CD1c-positive myeloid dendritic cell (primary cell): Measurements from ENCODE around the gene ADAMTS3.

Experiments
- DNase-seq: peaks from one replicate; pipeline ENCODE4 v3.0.0-alpha.2; 2016; ENCODE audit errors: extremely low spot score

The ADAMTS3 gene

DNA sequence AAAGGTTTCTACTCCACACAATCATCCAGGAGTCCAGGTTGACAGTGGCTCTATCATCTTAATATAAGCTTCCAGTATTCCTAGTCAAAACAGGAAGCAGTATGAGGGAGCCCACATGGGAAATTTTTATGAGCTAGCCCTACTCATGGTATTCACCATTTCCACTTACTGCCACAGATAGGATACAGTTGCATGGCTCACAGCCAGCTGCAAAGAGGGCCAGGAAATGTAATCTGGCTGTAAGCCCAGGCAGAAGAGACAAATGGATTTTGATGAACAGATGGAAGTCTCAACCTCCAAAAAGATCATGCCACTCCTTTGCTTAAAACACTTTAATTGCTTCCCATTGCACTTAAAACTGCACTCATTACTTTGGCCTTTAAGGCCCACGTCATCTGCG, 150.6 kb downstream of the ADAMTS3 start:
- DNase-seq, result no peak

DNA sequence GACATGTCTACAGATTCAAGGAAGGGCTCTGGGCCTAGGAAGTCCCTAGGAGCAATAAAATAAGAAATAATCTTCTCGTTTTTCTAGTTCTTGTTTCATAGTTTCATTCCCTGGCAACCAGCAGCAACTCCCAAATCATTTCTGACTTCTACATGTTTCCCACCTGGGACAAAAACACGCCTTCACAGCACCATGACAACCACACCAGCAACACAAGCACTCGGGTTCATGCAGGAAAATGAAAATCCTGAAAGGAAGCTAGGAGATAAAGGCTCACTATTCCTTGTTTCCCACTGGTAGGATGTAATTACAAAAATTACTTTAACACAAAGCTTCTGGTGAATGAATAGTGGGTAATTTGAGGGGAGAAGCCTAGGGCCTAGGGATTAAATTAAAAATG, 158.9 kb downstream of the ADAMTS3 start:
- DNase-seq, result no peak

DNA sequence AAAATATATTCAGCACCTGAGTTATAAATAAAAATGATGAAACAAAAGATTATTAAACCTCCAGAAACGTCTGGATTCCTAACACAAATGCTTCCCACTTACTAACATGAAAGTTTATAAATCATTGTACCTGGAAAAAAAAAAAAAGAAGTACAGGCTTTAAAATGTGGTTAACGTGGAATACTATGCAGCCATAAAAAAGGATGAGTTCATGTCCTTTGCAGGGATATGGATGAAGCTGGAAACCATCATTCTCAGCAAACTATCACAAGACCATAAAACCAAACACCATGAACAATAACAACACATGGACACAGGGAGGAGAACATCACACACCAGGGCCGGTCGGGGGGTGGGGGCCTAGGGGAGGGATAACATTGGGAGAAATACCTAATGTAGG, 160.5 kb downstream of the ADAMTS3 start:
- DNase-seq, result no peak

- DNase-seq, result no peak
Measured at GRCh38 chr4:72405417-72405816, 163.6 kb downstream of the ADAMTS3 start.

- no peak for DNase-seq
Measured at GRCh38 chr4:72397314-72397713, 171.7 kb downstream of the ADAMTS3 start.

DNA sequence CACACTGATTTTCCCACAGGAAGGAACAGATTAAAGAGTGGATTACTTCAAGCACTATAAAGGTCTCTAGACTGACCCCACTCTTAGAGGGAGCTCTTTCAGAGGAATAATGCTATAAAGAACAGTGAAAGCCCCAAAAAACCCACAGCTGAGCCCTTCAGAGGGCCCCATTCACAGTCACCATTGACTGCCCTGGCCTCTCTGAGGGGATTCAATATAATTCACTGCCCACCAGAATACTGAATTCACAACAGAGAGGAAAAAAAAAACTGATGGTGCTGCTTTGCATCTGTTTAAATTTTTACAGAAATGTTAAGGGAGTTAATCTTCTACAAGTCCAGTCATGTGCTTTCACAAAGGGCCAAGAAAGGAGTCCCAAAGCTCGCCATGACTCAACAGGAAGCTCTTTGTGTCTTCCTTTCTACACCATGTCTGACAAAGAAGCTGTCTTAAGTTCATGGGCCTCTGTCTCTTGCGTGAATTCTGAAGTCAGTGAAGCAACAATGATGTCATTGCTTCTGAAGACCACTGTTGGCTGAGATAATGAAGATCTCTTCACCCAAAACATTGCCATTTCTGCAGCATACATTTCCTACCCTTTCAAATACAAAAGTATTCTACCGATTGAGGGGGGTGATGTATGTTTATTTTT, 174.9 kb downstream of the ADAMTS3 start:
- no peak for DNase-seq

DNA sequence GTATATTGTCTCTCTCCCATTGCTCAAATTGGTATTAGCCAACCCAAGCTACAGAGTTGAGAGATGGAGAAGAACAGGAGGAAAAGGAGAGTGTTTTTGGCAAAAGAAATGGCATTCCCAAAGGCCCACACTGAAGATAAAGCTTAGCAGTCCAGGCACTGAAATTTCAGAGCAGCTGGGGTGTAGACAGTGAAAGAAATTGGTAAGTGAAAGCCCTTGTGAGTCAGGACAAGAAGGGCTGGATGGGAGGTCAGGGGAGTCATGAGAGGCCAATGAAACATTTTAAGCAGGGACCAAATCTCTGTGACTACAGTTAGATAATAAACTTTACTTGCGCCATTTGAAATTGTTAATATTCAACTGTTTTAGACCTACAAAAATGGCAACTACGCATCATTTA, 177.7 kb downstream of the ADAMTS3 start:
- no peak for DNase-seq

DNA sequence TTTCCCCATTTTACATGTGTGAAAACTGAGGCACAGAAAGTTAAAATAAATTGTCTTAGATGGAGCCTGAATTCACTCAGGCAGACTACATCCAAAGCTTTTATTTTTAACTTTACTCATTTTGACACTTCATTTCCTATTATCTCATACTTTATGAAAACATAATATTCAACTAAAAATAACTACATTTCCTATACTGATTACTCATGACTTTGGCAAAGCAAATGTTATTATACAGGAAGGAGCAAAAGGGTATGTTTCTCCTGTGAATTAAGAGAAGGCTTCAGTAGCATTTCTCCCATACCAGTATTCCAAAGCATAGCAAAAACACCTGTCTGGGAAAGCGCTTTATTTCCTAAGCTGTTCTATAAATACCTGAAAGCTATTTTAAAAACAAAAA, 178.6 kb downstream of the ADAMTS3 start:
- no peak for DNase-seq

GRCh38 chr4:72388521-72388920, 180.5 kb downstream of the ADAMTS3 start:
- DNase-seq, result no peak

DNA sequence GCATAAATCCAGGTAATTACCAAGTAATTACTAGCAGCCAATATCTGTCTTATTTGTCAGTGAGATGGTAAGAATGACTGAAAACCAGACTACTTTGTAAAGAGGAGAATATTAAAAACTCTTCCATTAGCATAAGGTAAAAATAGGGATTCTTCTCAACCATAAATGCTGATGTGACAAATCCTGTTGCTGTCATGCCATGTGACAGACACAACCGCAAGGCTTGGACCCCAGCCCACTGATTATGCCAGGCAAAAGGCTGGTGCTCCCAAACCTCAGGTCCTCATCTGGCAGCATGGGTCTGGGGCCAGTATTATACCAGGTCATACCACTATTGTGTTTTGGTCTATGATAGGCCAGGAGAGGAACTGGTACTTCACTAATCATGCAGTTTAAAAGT, 181.1 kb downstream of the ADAMTS3 start:
- no peak for DNase-seq

DNA sequence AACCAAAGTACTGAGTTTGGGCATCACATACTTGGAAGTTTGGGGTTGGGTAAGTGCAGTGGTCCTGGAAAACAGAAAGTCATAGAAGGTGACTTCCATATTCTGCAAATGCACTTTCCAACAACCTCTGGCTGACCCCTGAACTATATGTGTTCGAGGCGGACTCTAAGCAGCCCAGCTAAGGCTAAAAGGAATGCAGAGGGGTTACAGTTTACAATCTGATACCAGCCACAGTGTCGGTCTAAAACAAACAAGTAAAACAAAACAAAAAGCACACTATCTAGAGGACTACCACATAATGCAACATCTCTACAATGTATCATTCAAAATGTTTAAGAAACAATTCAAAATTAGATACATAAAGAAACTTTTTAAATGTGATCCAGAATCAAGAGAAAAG, 185.6 kb downstream of the ADAMTS3 start:
- no peak for DNase-seq

DNA sequence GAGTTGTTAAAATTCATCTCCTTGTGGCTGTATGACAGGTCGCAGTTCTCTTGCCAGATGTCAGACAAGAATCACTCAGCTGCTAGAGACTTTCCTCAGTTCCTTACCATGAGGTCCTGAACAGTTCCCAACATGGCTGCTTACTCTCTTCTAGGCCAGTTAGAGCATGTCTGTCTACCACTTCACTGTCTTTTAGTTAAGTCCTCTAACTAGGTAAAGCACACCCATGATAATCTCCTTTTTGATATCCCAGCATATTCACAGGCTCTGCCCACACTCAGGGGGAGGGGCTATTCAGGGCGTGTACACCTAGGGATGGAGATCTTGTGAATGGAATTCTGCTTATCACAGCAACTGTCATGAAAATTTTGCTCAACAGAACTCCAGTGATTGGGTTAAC, 190.1 kb downstream of the ADAMTS3 start:
- DNase-seq, result no peak

GRCh38 chr4:72377491-72378194, 191.4 kb downstream of the ADAMTS3 start:
- DNase-seq, result no peak

DNA sequence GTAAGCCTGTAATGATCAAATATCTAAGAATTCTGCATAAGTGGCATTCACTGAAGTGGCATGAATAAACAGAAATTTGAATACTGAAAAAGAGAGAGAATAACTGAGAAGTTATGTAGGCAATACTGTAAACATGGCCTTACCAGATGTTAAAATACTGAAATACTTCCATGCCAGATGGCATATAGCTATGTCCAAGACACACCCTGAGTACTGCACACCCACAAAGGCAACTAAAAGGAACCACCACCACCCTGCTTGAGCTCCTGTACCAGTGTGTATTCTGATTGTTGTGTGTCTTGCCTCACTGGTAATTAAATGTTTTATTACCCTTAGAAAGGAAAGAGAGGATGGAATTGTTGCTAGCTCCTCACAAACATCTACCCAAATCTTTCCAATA, 192.1 kb downstream of the ADAMTS3 start:
- DNase-seq, result no peak

GRCh38 chr4:72375073-72375736, 193.8 kb downstream of the ADAMTS3 start:
- DNase-seq, result no peak

DNA sequence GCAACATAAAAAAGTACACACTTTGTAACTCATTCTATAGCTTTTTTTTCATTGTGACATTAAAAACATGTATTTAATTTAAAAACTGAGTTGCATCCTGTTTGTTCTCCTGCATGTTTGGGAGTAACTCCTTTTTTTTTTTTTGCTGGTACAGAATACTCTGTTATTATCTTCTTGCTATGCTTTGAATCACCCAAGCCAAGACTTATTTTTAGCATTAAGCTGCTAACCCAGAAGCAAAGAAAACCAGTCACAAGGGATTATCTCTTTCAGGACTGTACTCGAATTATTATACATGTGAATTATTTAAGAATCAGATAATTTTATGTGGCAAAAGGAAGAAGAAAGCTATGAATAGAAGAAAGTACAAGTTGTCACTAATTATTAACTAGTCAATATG, 194.9 kb downstream of the ADAMTS3 start:
- no peak for DNase-seq

DNA sequence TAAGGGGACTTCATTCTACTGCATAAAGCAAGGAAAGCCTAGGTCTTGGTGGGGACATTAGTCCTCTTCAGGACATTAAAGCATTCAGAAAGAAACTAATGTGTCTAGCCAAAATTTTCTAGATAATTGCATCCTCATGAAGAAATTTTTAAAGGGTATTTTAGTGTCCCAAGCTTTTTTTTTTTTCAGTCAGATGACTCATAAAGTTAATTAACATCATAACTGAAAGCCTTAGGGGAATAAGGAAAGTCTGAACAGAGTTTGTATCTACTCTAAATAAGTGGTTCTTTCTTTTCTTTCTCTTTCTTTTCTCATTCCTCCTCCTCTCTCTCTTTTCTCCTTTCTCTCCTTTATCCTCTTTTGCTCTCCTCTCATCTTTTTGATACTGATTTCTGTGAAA, 202.4 kb downstream of the ADAMTS3 start:
- DNase-seq, result no peak

DNA sequence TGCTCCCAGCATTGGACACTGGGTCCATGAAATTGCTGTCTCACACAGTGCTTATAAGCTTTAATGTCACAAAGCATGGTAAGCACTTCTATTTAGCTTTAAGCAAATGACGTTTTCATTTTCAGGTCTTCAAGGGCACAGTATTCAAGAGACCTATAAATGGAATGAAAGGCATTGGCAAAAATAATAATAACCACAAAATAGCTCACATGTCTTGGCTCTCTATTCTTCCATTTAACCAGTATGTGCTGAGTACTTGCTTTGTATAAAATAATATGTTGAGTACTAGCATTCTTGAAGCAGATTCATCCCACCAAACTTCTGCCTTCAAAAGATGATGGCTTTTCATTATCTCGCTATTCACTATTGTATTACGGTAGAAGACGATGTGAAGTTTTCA, 203.0 kb downstream of the ADAMTS3 start:
- DNase-seq, result no peak

- no peak for DNase-seq
Measured at GRCh38 chr4:72365016-72365415, 204.0 kb downstream of the ADAMTS3 start.

GRCh38 chr4:72360075-72360474, 208.9 kb downstream of the ADAMTS3 start:
- no peak for DNase-seq

DNA sequence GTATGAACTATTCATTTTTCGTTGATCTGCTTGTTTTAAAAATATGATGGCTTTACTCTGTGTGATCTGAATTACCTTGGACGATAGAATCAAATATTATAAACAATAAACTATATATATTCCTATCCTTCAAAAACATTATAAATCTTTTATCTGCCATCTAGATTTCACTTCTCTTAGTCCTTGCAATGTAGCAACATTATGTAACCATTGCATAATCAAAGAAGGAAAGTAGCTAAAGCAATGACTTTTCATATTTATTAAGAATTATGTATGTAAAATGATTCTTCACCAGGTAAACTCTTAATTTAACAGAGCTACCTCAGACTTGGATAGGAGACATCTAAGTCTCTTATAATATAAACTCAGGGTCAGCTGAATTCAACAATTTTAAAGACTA, 210.5 kb downstream of the ADAMTS3 start:
- DNase-seq, result no peak

DNA sequence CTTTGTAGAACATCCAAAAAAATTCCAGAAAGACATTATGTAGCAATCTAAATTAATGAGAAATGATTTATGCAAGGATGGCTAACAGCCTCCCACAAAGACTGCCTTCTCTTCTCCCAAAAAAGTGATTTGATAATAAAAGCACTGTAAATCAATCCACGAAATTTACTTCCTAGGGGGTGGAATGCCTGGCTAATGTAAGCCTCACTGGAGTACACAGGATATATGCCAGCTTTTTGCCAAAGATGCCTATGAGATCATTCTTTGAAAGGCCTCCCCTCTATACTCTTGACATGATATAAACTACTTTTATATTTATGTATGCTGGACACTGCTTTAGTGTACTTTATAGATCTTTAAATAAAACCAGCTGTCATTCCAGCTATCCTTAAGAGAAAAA, 211.1 kb downstream of the ADAMTS3 start:
- DNase-seq, result no peak

DNA sequence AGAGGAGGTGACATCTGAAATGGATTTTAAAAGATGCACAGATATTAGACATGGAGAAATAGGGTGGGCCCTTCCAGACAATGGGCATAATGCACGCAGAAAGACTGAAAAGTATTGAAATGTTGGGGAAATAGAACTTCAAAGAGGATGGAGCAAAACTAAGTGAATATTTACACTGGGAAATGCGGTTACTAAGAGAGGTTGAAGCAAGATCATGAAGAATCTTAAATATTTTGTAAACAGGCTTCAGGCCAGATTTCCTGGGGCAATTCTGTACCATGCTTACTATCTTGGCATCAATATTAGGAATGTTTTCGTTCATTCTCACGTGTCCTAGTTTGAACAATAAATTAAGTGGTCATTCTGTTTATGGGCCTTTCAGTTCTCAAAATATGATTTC, 216.3 kb downstream of the ADAMTS3 start:
- DNase-seq, result no peak
